CD4-positive, alpha-beta T cell treated with Interleukin-17A for 4 hours (primary cell): ENCODE measurements around the gene DLG5.
A peak's percentile ranks its signal among the peaks of the same experiment; 100 is the strongest.

Source experiments
- DNase-seq: peaks from one replicate; pipeline ENCODE4 v3.0.0-alpha.2; 2020; ENCODE audit warnings: mixed read lengths

Gene DLG5

DNA sequence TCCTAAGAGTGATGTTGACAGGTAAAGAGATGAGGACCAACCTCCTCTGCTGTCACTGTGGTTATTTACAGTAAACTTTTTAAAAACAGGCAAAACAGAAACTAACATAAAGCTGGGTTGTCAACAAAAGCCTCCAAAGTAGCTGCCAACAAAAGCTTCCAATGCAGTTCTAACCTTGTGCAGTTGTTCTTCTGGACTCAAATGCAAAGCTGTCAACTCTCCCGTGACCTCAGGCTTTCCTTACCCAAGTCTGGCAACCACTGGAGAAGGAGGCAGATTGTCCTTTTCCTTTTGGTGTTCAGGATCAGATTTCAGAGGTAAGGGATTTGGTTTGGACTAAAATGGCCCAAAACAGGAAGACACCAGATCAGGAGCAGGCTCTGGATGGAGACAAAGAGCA is 63.1 kb downstream of the DLG5 start:
- DNase-seq, result no peak

DNA sequence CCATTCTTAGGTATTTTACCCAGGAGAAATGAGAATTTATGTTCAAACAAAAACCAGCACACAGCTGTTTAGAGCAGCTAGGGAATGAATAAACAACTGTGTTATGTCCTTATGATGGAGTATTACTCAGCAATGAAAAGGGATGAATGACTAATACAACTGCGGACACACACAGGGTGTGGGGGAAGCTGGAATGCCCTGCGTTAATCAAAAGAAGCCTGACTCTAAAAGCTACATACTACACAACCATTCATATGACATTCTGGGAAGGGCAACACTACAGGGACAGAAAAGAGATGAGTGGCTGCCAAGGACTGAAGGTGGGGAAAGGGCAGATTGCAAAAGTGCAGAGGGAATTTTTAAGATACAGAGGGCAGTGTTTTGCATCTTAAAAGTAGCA is 64.0 kb downstream of the DLG5 start:
- DNase-seq, result no peak

DNA sequence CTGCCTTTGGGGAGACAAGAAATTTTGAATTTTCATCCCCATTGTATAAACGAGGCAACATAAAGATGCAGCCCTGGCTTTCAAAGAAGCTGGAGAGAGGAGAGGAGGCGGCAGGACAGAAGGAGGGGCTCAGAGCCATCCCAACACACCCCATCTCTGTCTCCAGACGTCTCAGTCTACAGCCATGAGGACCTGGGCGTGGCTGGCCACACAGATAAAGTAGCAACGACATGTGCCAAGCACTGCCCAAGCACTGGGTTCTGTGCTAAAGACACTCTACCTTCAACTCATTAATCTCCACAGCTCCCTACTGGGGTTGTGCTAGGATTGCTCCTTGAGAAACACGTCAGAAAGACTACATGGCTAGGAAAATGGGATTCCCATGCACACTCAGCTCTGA is 65.2 kb downstream of the DLG5 start:
- no peak for DNase-seq

DNA sequence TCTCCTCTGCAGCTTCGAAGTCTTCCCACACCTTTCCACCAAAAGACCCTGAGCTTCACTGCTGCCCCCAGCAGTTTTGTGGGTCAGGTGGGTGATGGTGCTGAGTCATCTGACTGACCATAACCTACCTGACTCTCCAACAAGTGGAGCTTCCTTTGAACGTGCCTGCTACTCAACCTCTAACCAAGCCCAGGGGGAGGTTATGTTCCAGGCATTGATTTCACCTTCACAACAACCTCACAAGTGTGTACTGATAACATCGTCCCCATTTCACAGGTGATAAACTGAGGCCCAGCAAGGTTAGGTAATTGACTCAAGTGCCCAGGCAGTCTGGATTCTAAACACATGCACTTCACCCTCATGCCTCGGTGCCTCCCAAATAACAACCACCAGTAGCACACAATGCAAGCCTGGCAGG is 66.7 kb downstream of the DLG5 start:
- DNase-seq, result no peak

DNA sequence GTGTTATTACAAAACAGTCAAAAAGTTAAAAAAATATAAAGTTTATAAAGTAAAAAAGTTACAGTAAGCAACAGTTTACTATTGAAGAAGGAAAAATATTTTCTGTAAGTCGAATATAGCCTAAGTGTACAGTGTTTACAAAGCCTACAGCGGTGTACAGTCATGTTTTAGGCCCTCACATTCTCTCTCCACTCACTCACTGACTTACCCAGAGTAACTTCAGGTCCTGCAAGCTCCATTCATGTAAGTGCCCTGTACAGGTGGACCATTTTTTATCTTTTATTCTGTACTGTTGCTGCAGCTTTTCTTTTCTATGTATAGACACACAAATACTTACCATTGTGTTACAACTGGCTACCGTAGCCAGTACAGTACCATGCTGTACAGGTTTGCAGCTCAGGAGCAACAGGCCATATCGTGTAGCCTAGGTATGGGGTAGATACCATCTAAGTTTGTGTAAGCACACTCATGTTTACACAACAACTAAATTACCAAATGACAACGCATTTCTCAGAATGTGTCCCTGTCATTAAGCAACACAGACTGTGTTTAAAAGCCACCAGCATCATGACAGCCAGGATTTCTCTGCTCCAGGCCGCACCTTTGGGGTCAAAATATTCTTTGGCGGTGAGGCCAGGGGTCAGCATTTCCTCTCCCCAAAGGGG is 67.2 kb downstream of the DLG5 start:
- DNase-seq, result no peak

DNA sequence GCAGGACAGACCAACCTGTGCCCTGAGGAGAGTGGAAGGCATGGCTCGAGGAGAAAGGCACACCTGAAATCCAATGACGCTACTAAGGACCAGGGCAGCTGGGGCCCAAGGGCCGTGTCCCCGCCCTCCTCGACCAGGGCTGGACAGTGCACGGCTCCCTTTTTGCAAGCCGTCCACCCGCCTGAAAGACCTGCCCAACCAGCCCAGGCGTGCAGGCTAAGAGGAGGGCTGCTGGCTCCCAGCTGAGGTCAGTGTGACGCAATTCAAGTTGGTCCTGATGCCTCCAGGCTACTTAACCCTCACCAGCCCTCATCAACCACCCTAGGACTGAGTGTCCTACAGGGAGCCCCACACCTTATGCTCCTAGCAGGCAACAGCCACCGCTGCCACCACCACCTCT is 69.3 kb downstream of the DLG5 start:
- DNase-seq, result no peak

DNA sequence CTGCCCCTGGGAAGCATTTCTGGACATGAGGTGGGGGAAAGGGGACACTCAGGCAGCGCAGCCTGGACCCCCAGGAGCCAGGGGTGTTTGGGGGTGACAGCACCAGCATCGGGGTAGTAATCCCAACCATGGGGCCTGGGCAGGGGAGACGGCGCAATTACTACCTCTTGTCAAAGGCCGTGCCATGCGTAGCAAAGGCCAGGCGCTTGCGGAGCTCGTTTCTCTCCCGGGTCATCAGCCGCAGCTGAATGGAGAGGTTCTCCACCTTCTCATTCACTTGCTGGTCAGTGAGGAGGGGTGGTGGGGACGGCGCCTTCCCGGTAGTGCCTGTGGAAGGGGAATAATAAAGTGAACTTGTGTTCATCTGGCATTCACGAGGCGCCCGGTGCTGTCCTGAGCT is 70.0 kb downstream of the DLG5 start:
- DNase-seq, result no peak

DNA sequence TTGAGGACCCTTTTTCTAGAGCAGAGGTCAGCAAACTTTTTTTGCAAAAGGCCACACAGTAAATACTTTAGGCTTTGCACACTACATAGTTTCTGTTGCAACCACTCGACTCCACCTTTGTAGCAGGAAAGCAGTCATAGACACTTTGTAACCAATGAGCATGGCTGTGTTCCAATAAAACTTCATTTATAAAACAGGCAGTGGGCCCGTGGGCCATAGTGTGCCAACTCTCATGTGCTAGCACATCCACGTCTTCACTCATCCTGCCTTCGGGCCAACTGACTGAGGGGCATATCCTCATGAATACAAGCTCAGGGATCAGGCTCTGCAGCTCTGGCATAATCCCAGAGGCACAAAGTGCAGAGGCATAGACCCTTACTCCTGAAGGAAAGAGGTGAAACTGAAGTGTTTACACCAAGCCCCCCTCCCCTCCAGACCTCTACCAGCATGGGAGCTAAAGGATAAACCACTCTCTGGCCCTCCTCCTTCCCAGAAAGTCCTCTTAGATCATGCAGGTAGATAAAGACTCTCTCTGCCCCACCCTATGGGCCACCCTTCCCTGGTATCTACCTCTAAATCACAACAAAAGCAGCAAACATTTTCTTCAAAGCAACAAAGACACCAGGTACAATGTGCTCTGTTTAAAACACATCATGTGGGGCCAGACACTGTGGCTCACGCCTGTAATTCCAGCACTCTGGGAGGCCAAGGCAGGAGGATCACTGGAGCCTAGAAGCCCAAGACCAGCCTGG is 71.0 kb downstream of the DLG5 start:
- no peak for DNase-seq

DNA sequence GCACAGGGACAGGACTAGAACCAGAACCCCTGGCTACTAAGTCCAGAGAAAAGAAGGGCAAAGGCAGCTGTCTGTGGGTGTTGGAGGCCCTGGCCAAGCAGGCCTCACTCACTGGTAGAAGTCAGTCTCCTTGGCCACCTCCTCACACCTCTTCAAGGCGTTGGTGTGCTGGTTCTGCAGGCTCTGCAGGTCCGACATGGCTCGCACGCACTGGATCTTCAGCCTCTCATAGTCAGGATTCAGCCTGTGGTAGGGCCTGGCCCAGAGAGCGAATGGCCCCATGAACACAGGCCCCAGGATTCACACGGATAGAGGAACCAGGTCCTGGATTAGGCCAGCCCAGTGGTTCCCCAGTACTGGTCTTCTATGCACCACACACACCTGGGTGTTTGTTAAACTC is 72.4 kb downstream of the DLG5 start:
- DNase-seq, result no peak

DNA sequence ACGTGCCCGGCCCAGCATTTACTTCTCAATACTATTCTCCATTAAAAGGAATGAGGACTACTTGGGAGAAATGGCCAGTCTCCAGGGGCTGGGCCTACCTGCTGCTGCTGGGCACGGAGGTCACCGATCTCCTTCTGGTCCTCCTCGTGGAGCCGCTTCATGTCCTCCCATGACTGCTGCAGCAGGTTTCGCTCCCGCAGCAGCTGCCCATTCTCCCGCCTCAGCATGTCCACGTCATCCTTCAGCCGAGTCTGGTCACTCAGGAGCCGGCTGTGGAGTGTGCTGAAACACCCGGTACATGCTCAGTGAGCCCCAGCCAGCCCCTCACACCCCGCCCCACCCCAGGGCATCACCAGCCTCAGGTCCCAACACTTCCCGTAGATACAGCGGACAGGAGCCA is 73.3 kb downstream of the DLG5 start:
- DNase-seq, result no peak

DNA sequence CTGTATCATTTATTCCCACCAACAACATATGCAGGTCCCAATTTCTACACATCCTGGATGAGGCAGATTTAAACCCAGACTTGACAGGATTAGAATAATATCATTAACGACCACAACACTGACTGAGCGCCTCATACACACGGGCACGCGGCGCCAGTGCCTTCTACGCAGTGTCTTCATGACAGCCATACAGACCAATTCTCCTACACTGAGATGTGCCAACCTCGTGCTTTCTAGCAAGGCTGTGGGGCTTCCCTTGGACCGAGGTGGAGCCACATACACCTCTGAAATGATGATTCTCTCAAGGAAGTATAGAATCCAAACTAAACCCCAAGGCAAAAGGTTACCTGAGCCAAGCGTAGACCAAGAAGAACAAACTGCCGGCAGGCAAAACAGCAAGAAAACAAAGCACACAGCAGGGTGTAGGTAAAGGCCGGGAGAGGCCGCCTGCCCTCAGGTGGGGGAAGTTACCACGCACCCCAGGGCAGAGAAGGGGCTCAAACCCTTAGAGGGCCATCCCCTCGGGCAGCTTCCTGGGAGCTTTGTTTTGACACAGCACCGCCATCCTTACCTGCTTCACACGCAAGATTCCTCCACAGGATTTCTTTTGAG is 75.8 kb downstream of the DLG5 start:
- no peak for DNase-seq

DNA sequence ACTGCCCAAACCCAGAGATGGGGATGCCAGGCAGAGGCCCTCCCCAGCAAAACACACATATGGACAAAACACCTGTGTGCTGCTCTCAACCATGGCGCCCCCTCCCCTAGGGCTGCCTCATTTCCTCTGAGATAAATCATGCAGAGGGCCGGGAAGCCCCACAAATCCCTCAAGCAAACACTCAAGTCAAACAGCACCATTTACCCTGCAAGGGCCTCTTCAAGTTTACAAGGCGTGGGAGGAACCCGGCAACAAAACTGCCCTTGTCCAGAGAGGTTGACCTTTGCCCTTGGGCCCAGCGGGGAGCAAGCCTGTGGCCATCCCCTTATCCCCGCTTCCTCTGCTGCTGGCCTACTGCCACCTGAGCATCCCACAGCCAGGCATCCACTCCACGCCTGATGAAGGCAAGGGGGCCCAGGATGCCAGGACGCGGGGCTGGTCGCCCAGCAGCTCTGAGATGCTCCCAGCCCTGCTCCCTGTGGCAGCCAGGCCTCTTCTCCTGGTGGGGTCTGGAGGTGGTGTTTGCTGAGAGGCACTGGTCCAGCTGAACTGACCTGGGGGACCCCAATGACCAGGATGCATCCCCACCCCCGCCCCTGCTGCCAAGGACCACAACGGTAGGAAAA is 77.4 kb downstream of the DLG5 start:
- DNase-seq, result no peak

DNA sequence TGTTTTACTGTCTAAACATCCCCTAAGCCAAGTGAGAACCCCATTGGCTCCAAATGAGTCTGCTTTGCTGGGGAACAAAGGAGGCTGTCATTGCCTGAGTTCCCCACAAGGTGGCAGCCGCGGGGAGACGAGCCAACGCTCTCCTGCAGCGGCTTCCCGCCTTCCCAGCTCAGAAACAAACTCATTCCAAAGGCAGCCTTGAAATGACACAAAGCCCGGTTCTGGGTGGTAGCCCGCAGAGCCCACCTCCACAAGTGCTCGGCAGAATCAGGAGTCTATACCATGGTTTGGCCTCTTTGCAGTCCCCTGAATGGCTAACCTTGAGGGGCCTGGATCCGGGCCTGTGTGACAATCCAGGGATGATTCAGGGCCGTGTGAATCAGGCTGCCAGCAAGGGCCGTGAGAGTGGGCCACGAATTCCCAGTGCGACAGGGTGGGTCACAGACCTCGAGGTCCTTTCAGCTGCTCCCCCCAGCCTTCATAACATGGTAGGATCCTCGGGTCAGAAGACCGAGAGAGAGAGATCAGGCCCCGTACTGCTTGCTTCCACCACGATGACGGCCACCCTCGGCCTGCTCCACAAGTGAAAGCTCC is 79.7 kb downstream of the DLG5 start:
- peak; percentile 67 for DNase-seq

DNA sequence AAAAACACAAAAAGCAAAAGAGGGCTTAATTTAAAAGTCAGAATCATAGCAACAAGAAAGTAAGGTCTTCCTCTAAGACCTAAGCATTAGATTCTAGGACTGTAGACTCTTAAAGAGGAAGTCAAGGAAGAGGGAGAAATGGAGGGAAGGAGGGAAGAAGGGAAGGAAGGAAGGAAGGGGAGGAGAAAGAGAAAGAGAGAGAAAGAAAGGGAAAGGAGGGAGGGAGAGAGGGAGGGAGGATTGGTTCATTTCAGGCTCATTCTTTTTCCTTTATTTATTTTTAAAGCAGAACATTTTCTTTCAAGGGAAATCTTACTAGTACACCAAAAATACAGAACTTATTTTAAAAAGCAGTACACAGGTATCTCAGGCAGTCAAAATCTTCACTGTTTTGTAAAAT is 81.1 kb downstream of the DLG5 start:
- no peak for DNase-seq

DNA sequence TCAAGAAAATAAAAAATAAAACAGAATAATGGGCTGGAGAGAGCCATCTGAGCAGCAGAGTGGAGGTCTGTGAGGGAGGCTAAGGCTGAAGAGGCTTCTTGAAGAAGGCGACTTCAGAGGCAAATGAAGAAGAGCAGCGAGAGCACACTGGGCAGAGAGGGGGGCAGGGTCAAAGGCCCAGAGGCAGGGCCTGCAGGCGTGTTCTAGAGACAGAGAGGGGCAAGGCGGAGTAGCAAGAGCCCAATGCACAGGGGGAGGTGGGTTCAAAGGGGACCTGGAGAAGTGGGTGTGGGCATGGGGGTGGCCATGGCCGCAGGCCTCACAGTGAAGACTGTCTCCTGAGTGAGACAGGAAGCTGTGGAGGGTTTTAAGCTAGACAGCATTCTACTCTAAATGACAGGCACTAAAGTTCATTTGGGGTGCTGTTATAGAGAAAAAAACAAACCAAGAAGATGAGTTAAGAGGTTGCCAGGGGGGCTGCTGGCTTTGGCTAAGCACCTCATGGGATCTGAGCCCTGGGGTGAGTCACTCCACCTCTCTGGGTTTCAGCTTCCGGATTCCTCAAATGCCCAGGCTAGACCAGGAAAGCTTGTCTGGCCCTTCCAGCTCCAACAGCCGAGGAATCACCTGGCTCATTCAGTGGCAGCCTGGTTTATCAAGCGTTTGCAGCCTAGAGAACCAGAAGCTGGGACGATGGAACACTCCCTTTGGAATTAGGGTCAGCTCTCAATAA is 81.7 kb downstream of the DLG5 start:
- no peak for DNase-seq

DNA sequence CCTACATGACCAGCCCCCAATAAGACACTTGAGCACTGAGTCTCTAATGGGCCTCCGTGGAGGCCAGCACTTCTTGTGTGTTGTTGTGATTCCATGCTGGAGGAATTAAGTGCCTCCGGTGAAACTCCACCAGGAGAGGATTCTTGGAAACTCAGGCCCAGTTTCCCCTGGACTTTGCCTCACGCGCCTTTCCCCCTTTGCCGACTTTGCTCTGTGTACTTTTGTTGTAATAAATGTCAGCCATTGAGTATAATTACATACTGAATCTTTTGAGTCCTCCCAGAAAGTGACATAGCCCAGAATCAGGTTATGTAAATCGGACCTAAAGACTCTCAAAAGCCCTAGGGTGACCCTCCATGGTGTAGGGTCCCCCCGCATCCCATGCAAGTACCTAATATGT is 82.4 kb downstream of the DLG5 start:
- DNase-seq, result no peak

DNA sequence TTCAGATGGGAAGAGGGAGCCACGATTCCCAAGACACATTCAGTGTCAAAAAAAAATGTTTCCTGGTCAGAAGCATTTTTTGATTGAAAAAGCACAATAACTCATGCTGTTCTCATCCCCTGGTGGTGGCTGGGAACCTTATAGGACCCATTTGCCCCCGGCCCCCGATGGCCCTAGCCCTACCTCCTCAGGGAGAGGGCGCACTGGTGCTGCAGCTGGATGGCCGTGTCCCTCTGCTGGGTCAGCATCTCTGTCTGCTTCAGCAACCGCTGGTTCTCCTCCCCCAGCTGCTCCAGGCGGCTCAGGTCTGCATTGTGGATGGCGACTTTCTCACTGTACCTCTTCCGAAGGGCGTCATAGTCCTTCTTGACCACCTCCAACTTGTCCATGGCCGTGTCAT is 83.3 kb downstream of the DLG5 start:
- DNase-seq, result no peak

DNA sequence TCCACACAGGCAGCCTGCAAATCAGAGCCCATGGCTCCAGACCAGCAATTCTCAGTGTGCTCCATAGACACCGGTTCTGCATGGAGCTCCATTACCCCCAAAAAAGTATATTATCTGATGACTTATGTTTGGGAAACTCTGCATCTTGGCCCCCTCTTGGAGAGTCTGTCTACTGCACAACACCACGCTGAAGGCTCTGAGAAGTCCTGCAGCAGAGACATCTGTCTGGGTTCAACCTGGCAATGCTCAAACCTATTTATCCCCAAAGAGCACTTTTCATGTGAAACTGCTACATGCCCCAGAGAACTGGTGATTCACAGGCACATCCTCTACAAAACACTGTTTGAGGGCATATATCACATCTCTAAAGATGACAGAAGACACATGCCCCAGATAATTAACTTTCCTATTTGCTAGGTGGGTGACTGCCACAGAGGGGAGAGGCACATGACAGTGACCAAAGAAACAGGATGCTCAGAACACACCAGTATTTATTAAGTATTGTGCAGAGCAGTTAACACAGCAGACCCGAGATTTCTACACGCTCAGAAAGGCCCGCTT is 83.8 kb downstream of the DLG5 start:
- DNase-seq, result no peak

DNA sequence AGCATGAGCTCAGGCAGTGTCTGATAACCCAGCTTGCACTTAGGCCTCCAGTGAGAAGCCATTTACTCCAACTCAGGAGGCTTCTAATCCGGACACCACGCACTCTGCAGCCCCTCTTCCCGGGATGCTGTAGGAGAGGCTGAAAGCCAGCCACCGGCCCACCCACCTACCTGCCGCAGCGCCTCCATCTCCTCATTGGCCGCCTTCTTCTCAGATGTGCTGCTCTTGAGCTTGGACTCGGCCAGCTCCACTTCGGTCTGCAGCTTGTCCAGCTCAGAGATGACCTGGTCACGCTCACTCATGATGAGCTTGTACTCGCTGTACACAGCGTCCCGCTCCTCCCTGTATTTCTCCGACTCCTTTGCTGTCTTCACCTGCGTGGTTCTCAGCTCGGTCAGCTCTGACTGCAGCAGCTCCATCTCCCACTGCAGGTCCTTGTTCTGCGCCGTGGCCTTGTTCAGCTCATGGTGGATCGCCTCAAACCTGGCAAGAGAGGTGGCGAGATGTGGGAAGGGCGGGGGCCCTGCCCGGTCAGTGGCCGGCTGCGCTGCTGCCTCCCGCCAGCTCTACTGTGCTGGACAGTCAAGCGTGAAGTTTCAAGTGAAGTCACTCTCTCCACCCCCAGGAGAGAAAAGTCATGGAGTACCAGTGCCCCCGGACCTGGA is 84.7 kb downstream of the DLG5 start:
- no peak for DNase-seq

DNA sequence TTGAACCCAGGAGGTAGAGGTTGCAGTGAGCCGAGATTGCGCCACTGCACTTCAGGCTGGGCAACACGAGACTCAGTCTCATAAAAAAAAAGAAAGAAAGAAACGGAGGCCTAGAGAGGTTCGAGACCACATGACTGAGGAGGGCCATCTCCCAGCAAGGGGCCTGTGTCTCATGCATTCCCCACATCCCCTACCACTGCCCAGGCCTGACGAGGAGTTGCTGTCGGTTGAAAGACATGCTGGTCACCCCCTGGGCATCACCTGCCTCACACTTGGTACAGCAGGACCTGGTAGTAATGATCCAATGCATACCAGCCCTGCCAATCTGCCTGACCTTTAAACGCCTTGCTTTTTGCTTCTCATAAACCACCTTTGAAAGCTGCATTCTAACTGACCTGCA is 85.9 kb downstream of the DLG5 start:
- no peak for DNase-seq

DNA sequence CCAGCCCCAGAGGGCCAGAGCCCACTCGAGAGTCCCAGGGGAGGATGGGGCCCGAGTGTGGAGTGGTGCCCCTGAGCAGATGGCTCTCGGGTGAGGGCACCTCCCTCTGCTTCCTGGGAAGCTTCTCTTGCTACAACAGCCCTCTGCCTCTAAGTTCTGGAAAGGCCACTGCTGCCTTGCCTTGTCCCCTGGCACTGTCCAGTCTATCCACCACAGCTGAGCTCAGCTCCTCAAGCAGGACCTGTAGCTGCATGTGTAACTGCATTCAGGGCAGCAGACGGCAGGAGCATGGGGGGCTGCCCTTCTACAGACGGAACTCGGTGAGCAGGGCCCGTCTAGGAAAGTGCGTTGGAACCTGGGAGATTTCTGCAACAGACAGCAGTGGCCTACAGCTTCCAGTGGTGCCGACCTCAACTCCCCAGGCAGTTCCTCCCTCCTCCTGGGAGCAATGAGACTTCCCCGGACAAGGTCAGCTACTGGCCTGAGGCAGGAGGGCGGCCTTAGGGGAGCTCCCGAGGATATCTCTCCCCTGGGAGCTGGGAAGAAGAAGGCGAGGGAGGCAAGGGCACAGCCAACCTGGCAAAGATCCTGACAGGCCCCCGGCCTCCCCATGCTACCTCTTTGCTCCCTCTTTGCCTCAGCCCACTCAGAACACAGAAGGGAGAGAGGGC is 88.5 kb downstream of the DLG5 start:
- DNase-seq, result no peak
